Measurements from ENCODE around the gene WSCD1.

DNA sequence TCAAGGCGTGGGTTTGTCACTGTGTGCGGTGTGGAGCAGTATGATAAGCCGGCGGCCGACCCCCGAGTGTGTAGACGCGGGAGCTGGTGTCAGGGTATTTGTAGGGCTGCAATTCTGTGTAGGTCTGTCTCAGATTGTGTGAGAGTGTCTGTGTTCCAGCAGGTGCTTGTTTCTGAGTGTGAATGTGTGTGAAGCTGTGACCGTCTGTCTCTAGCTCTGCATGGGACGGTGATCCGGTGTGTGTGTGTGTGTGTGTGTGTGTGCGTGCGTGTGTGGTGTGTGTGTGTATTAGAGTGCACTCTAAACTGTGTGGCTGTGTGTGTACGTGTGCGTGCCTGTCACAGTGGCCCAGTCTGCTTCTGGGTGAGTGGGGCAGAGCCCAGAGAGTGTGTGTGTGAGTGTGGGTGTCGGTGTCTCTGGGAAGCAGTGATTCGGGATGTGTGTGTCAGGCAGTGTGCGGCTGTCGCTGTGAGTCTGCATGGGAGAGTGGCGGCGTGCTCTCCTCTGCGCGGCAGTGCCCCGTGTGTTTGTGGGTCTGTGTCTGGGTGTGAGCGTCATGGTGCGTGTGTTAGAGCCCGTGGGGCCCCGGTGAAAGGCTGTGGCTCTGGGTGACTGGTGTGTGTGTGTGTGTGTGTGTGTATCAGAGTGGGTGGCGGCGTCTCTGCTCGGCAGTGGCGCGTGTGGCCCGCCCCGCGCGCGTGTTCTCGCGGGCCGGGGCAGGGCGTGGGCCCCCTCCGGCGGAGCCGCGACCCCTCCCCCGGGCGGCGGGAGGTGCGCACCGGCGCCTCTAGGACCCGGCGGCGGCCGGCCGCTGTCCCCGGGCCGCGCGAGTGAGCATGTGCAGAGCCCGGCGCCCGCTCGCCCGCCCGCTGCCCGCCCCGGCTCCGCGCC, at the start of gene WSCD1:
- TF ChIP-seq, protein P1, sequence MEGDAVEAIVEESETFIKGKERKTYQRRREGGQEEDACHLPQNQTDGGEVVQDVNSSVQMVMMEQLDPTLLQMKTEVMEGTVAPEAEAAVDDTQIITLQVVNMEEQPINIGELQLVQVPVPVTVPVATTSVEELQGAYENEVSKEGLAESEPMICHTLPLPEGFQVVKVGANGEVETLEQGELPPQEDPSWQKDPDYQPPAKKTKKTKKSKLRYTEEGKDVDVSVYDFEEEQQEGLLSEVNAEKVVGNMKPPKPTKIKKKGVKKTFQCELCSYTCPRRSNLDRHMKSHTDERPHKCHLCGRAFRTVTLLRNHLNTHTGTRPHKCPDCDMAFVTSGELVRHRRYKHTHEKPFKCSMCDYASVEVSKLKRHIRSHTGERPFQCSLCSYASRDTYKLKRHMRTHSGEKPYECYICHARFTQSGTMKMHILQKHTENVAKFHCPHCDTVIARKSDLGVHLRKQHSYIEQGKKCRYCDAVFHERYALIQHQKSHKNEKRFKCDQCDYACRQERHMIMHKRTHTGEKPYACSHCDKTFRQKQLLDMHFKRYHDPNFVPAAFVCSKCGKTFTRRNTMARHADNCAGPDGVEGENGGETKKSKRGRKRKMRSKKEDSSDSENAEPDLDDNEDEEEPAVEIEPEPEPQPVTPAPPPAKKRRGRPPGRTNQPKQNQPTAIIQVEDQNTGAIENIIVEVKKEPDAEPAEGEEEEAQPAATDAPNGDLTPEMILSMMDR (IDR thresholded peaks at IDR 0.05) = no peak
- no peak for TF ChIP-seq POLR2A (IDR thresholded peaks at IDR 0.05)

All from upper lobe of left lung (tissue), 4 donors.